Measurements from ENCODE around the gene OR2G2. TPM values are rescaled to one million over a fixed set of nuclear protein-coding genes. Genes with fewer than 3 reads are reported as not detected.
A peak's percentile ranks its signal among the peaks of the same experiment; 100 is the strongest.

The OR2G2 gene
- total RNA-seq, 1 experiment from 2014 or later: not detected

GRCh38 chr1:247638781-247639180 is 50.6 kb downstream of the OR2G2 start:
- Histone ChIP-seq H2AFZ (ENCODE audit: low read length) (no peak overlapping the region), H2BK120ac (ENCODE audit: low read depth, low read length, poor library complexity, severe bottlenecking) (no peak overlapping the region), H2AK5ac (ENCODE audit: insufficient read length, low read length) (no peak overlapping the region), H2BK15ac (ENCODE audit: low read depth, low read length) (no peak overlapping the region), H3K9me3 (ENCODE audit: control insufficient read depth, low read depth, low read length) (no peaks in the 10 kb centered on the region), H3K27me3 (ENCODE audit: insufficient read depth, low read length) (no peaks in the 10 kb centered on the region), H2BK12ac (ENCODE audit: insufficient read length, low read depth, low read length) (no peak overlapping the region), H3T11ph (ENCODE audit: low read length) (no peak overlapping the region), H2BK5ac (ENCODE audit: insufficient read length, low read length) (no peak overlapping the region), H3K27ac (ENCODE audit: insufficient read length, low read depth, low read length) (no peak overlapping the region), H4K91ac (ENCODE audit: insufficient read length, low read depth, low read length) (no peak overlapping the region), H3K4me2 (ENCODE audit: insufficient read depth, insufficient read length, low read length) (no peak overlapping the region), H3K56ac (ENCODE audit: insufficient read length, low read depth, low read length) (no peak overlapping the region), H3K23ac (ENCODE audit: insufficient read length, low read depth, low read length) (no peak overlapping the region), H3K23me2 (ENCODE audit: insufficient read length, low read depth, low read length, poor library complexity, severe bottlenecking) (no peaks in the 10 kb centered on the region), H3K79me1 (ENCODE audit: insufficient read depth, low read depth, low read length, poor library complexity, severe bottlenecking) (no peaks in the 10 kb centered on the region), H4K20me1 (ENCODE audit: control insufficient read depth, insufficient read depth, insufficient read length) (no peaks in the 10 kb centered on the region), H2BK20ac (ENCODE audit: low read depth, low read length, poor library complexity, severe bottlenecking) (no peak overlapping the region), H3K18ac (ENCODE audit: insufficient read length, low read depth, low read length) (no peak overlapping the region), H3K4ac (ENCODE audit: low read depth, low read length) (no peak overlapping the region), H3K9ac (ENCODE audit: extremely low read depth, insufficient read length, low read length) (no peak overlapping the region), H3K14ac (ENCODE audit: insufficient read depth, low read length) (no peak overlapping the region), H3K79me2 (ENCODE audit: insufficient read depth, low read length) (no peaks in the 10 kb centered on the region), H4K5ac (ENCODE audit: insufficient read length, low read depth, low read length) (no peak overlapping the region), H3K4me1 (ENCODE audit: insufficient read depth, low read length) (peaks cover 5% of the 10 kb centered on the region; the same call in 1 of the 2 replicates), H4K8ac (replicated peaks; ENCODE audit: insufficient read length, low read depth, low read length) (no peak overlapping the region)
- Mint-ChIP-seq H3K4me3 (peak overlapping the region in 1 of 2 experiments; percentile 37; a peak in 2 of 5 replicates), H3K4me1 (peaks cover 13 to 23% of the 10 kb centered on the region in 2 experiments), H3K9me3 (peaks cover 0 to 6% of the 10 kb centered on the region in 2 experiments; a peak in 3 of 5 replicates), H3K27ac (no peak overlapping the region), H3K27me3 (ENCODE audit: low read depth) (peaks cover 41% of the 10 kb centered on the region), H3K36me3 (ENCODE audit: insufficient read depth in 1 of 3, low read depth in 3 of 3) (peaks cover 0 to 4% (median 0%) of the 10 kb centered on the region in 3 experiments; a peak in 3 of 7 replicates)
- no peak for TF ChIP-seq CTCF (conservative IDR thresholded peaks at IDR 0.05)
- DNase-seq: no peak
- WGBS (ENCODE audit: extremely low coverage, insufficient read length, low lambda C conversion rate): no CpG with 5 or more reads among the region's 6 CpGs

Other genes with a start within 250 kb of the OR2G2 start
- not detected in 2 replicates for gene NLRP3, start 172.2 kb upstream of the OR2G2 start, total RNA-seq (2021)
- not detected in 2 replicates for gene OR2B11, start 130.3 kb upstream of the OR2G2 start, total RNA-seq (2021)
- not detected in 2 replicates for gene OR2C3, start 51.9 kb upstream of the OR2G2 start, total RNA-seq (2021)
- gene GCSAML, start 39.2 kb upstream of the OR2G2 start, total RNA-seq (2021): not detected in 2 replicates
- not detected in 2 replicates for gene OR2G3, start 17.2 kb downstream of the OR2G2 start, total RNA-seq (2021)
- gene OR13G1, start 91.4 kb downstream of the OR2G2 start, total RNA-seq (2021): not detected in 2 replicates
- not detected in 2 replicates for gene OR6F1, start 128.3 kb downstream of the OR2G2 start, total RNA-seq (2021)
- gene OR14K1, start 150.3 kb downstream of the OR2G2 start, total RNA-seq (2021): not detected in 2 replicates
- not detected in 2 replicates for gene OR14A2, start 159.8 kb downstream of the OR2G2 start, total RNA-seq (2021)
- gene OR1C1, start 172.2 kb downstream of the OR2G2 start, total RNA-seq (2021): not detected in 2 replicates
- 0.15 TPM in 1 of 2 replicates, not detected in the other for gene OR14A16, start 235.8 kb downstream of the OR2G2 start, total RNA-seq (2021)